GM18951 (cell line): Measurements from ENCODE around the gene HSPH1.
"Not testable (repeated sequence)": the region's sequence is repeated elsewhere in the genome, so short reads cannot be mapped to it uniquely, and the experiment has no call there.

ENCODE experiments used
- POLR2A ChIP-seq: IDR thresholded peaks from 4 replicates; pipeline ENCODE4 v1.6.1; 2011; ENCODE audit warnings: mild to moderate bottlenecking; ENCODE audit not compliant: insufficient read length, insufficient read depth; ENCODE audit errors: extremely low read depth
- in situ Hi-C: fragments of 300-500 bp; cut with MboI; formaldehyde crosslinking; loops from one replicate; pipeline ENCODE4 v1.12.0; 2022; ENCODE audit warnings: low sequenced_read_pairs, mixed read lengths, inconsistent platforms; ENCODE audit not compliant: unreplicated experiment

The HSPH1 gene

GRCh38 chr13:31110169-31110568, 51.5 kb downstream of the HSPH1 start:
- in situ Hi-C loops = no loop called here
- no peak for TF ChIP-seq POLR2A

GRCh38 chr13:31107109-31107508, 54.6 kb downstream of the HSPH1 start:
- in situ Hi-C loops = no loop called here
- no peak for TF ChIP-seq POLR2A

- no peak for TF ChIP-seq POLR2A
- in situ Hi-C loops = no loop called here
Observed at GRCh38 chr13:31105856-31106255, 55.8 kb downstream of the HSPH1 start.

- TF ChIP-seq POLR2A = no peak
- in situ Hi-C loops = no loop called here
Observed at GRCh38 chr13:31105020-31105795, 56.5 kb downstream of the HSPH1 start.

- in situ Hi-C loops = no loop called here
- TF ChIP-seq POLR2A = no peak
Observed at GRCh38 chr13:31102905-31103304, 58.8 kb downstream of the HSPH1 start.

- in situ Hi-C loops = no loop called here
- TF ChIP-seq POLR2A = no peak
Observed at GRCh38 chr13:31101472-31102170, 60.1 kb downstream of the HSPH1 start.

- TF ChIP-seq POLR2A = no peak
- in situ Hi-C loops = no loop called here
Observed at GRCh38 chr13:31100721-31101120, 61.0 kb downstream of the HSPH1 start.

GRCh38 chr13:31097911-31098434, 63.7 kb downstream of the HSPH1 start:
- in situ Hi-C loops = not testable (repeated sequence)

GRCh38 chr13:31096654-31097302, 64.9 kb downstream of the HSPH1 start:
- TF ChIP-seq POLR2A = no peak
- in situ Hi-C loops = no loop called here

GRCh38 chr13:31094331-31095015, 67.2 kb downstream of the HSPH1 start:
- in situ Hi-C loops = no loop called here
- TF ChIP-seq POLR2A = no peak

GRCh38 chr13:31093145-31093885, 68.4 kb downstream of the HSPH1 start:
- in situ Hi-C loops = no loop called here
- no peak for TF ChIP-seq POLR2A

- in situ Hi-C loops = no loop called here
- TF ChIP-seq POLR2A = no peak
Observed at GRCh38 chr13:31092646-31093045, 69.1 kb downstream of the HSPH1 start.

GRCh38 chr13:31090961-31091624, 70.6 kb downstream of the HSPH1 start:
- in situ Hi-C loops = no loop called here
- no peak for TF ChIP-seq POLR2A
